Neural progenitor cell (in vitro differentiated cells): Measurements from ENCODE around the gene AARSD1. TPM values are rescaled to one million over a fixed set of nuclear protein-coding genes. Genes with fewer than 3 reads are reported as not detected.

Experiments used
- DNase-seq: peaks from one replicate; pipeline ENCODE4 v3.0.0-alpha.2; 2016; ENCODE audit warnings: low spot score
- H2AFZ ChIP-seq: fragments of 200-600 bp; sonication (generic); replicated peaks from 2 replicates; pipeline ENCODE4 v1.6.1; 2016; ENCODE audit warnings: antibody characterized with exemption
- H3F3A ChIP-seq: fragments of 200-600 bp; sonication (generic); 2 replicates; pipeline ENCODE4 v1.6.1; 2016; ENCODE audit warnings: antibody characterized with exemption, low read depth
- H3K27ac ChIP-seq: fragments of 200-600 bp; sonication (generic); 2 replicates; pipeline ENCODE4 v1.5.1; 2016; ENCODE audit warnings: mild to moderate bottlenecking
- H3K27me3 ChIP-seq: fragments of 200-600 bp; sonication (generic); 2 replicates; pipeline ENCODE4 v1.6.1; 2016; ENCODE audit warnings: mild to moderate bottlenecking, moderate library complexity
- H3K36me3 ChIP-seq: fragments of 200-600 bp; sonication (generic); 2 replicates; pipeline ENCODE4 v1.5.1; 2016
- H3K4me1 ChIP-seq: fragments of 200-600 bp; sonication (generic); 2 replicates; pipeline ENCODE4 v1.6.1; 2016; ENCODE audit warnings: mixed run types
- H3K4me2 ChIP-seq: fragments of 200-600 bp; sonication (generic); 2 replicates; pipeline ENCODE4 v1.6.1; 2016
- H3K4me3 ChIP-seq: fragments of 200-600 bp; sonication (generic); 2 replicates; pipeline ENCODE4 v1.5.1; 2016
- H3K79me2 ChIP-seq: fragments of 200-600 bp; sonication (generic); 2 replicates; pipeline ENCODE4 v1.6.1; 2016; ENCODE audit warnings: low read depth
- H3K9ac ChIP-seq: fragments of 200-600 bp; sonication (generic); 2 replicates; pipeline ENCODE4 v1.6.1; 2016
- H3K9me3 ChIP-seq: fragments of 200-600 bp; sonication (generic); 2 replicates; pipeline ENCODE4 v1.5.1; 2016; ENCODE audit warnings: low read depth
- H4K20me1 ChIP-seq: fragments of 200-600 bp; sonication (generic); 2 replicates; pipeline ENCODE4 v1.6.1; 2016; ENCODE audit warnings: low read depth
- H3K27ac Mint-ChIP-seq: 3 replicates; pipeline ENCODE4 v1.8.0; 2021; ENCODE audit warnings: mixed read lengths
- H3K27me3 Mint-ChIP-seq: 2 replicates; pipeline ENCODE4 v1.8.0; 2022; ENCODE audit warnings: low read depth, mild to moderate bottlenecking, inconsistent platforms, moderate library complexity, mixed read lengths; ENCODE audit not compliant: insufficient read depth
- H3K36me3 Mint-ChIP-seq: 3 replicates; pipeline ENCODE4 v1.8.0; 2021; ENCODE audit warnings: mixed read lengths
- H3K4me1 Mint-ChIP-seq: 3 replicates; pipeline ENCODE4 v1.8.0; 2021; ENCODE audit warnings: mixed read lengths
- H3K4me3 Mint-ChIP-seq: 3 replicates; pipeline ENCODE4 v1.8.0; 2021; ENCODE audit warnings: mild to moderate bottlenecking, moderate library complexity, mixed read lengths
- H3K9me3 Mint-ChIP-seq: 3 replicates; pipeline ENCODE4 v1.8.0; 2020; ENCODE audit warnings: mixed read lengths
- CTCF ChIP-seq: fragments of 200-600 bp; sonication (generic); IDR thresholded peaks from 2 replicates; pipeline ENCODE4 v1.5.1; 2017; ENCODE audit warnings: antibody characterized with exemption, mild to moderate bottlenecking
- EZH2 ChIP-seq: fragments of 200-600 bp; sonication (generic); IDR thresholded peaks from 2 replicates; pipeline ENCODE4 v1.6.1; 2017; ENCODE audit warnings: antibody characterized with exemption, mild to moderate bottlenecking, moderate library complexity
- EZH2phosphoT487 ChIP-seq: fragments of 200-600 bp; sonication (generic); IDR thresholded peaks from 2 replicates; pipeline ENCODE4 v1.6.1; 2017; ENCODE audit warnings: antibody characterized with exemption
- total RNA-seq: library from RNA; depleted of rRNA; stranded (reverse); fragments of >200 nt; gene quantifications from 2 replicates; pipeline ENCODE4 v1.2.3, GENCODE V29; 2015; ENCODE audit warnings: low replicate concordance

Gene AARSD1
- total RNA-seq, 1 donor from 2014 or later = 23.7 TPM

GRCh38 chr17:42944211-42944610 is 20.0 kb downstream of the AARSD1 start:
- no peak overlapping the region for H3K4me3 ChIP-seq
- H3K27ac ChIP-seq = no peak overlapping the region
- H3K36me3 ChIP-seq = no peaks in the 10 kb centered on the region
- Mint-ChIP-seq H3K4me3 (no peak overlapping the region), H3K27ac (no peak overlapping the region), H3K27me3 (no peaks in the 10 kb centered on the region), H3K4me1 (no peaks in the 10 kb centered on the region), H3K9me3 (no peaks in the 10 kb centered on the region), H3K36me3 (peaks cover 1% of the 10 kb centered on the region)
- no peaks in the 10 kb centered on the region for H3K79me2 ChIP-seq
- no peaks in the 10 kb centered on the region for H3F3A ChIP-seq
- H3K4me1 ChIP-seq = no peaks in the 10 kb centered on the region
- H3K27me3 ChIP-seq = no peaks in the 10 kb centered on the region
- H3K9me3 ChIP-seq = no peaks in the 10 kb centered on the region
- no peaks in the 10 kb centered on the region for H4K20me1 ChIP-seq
- DNase-seq = no peak
- no peak overlapping the region for H3K4me2 ChIP-seq
- TF ChIP-seq EZH2 (no peak), EZH2phosphoT487 (no peak), CTCF (no peak)
- H3K9ac ChIP-seq = no peak overlapping the region
- H2AFZ ChIP-seq = no peak overlapping the region

GRCh38 chr17:42937712-42938596 is 26.3 kb downstream of the AARSD1 start:
- H3K27me3 ChIP-seq = no peaks in the 10 kb centered on the region
- Mint-ChIP-seq H3K27ac (no peak overlapping the region), H3K9me3 (no peaks in the 10 kb centered on the region), H3K27me3 (peaks cover 4% of the 10 kb centered on the region), H3K36me3 (no peaks in the 10 kb centered on the region), H3K4me1 (no peaks in the 10 kb centered on the region), H3K4me3 (no peak overlapping the region)
- no peak overlapping the region for H3K27ac ChIP-seq
- H4K20me1 ChIP-seq = no peaks in the 10 kb centered on the region
- H3K36me3 ChIP-seq = no peaks in the 10 kb centered on the region
- H3K4me2 ChIP-seq = no peak overlapping the region
- TF ChIP-seq EZH2 (no peak), CTCF (peak; percentile 75)
- no peaks in the 10 kb centered on the region for H3K4me1 ChIP-seq
- no peak overlapping the region for H2AFZ ChIP-seq
- peak; percentile 82 for DNase-seq
- H3K9me3 ChIP-seq = no peaks in the 10 kb centered on the region
- no peak overlapping the region for H3K4me3 ChIP-seq
- H3F3A ChIP-seq = no peaks in the 10 kb centered on the region
- no peak overlapping the region for H3K9ac ChIP-seq
- H3K79me2 ChIP-seq = no peaks in the 10 kb centered on the region

DNA sequence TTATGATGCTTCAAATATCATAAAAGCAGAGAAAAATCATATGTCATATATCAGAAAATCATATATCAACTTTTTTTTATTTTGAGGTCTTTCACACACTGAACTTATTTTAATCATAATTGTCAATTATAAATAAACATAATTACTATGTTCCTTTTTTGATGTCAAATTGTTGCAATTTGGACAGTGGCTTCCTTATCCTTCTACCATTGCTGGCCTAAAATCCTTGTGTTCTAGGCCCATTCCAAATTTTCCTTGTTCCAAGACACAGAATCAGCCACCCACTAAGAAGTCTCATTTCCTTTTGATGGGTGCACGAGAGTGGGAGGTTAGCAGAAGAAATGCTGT is 34.8 kb downstream of the AARSD1 start:
- no peaks in the 10 kb centered on the region for H3K36me3 Mint-ChIP-seq
- H3K4me2 ChIP-seq = no peak overlapping the region
- DNase-seq = no peak
- H3F3A ChIP-seq = no peaks in the 10 kb centered on the region
- TF ChIP-seq CTCF (no peak), EZH2 (no peak), EZH2phosphoT487 (no peak)
- no peaks in the 10 kb centered on the region for H3K36me3 ChIP-seq
- no peaks in the 10 kb centered on the region for H3K9me3 Mint-ChIP-seq
- no peaks in the 10 kb centered on the region for H3K79me2 ChIP-seq
- no peak overlapping the region for H3K27ac ChIP-seq
- no peak overlapping the region for H2AFZ ChIP-seq
- H3K4me3 ChIP-seq = no peak overlapping the region
- H3K4me1 ChIP-seq = no peaks in the 10 kb centered on the region
- H3K27me3 Mint-ChIP-seq = peaks cover 2% of the 10 kb centered on the region
- H3K4me3 Mint-ChIP-seq = no peak overlapping the region
- H3K9me3 ChIP-seq = no peaks in the 10 kb centered on the region
- H3K27me3 ChIP-seq = no peaks in the 10 kb centered on the region
- peaks cover 4% of the 10 kb centered on the region for H3K4me1 Mint-ChIP-seq
- H3K9ac ChIP-seq = no peak overlapping the region
- no peak overlapping the region for H3K27ac Mint-ChIP-seq
- H4K20me1 ChIP-seq = no peaks in the 10 kb centered on the region
